GM12873 (cell line): ENCODE results near the gene ACSL5.

Experiments
- CTCF ChIP-seq: IDR thresholded peaks from 2 replicates; pipeline ENCODE4 v1.5.1; 2012; ENCODE audit warnings: low read depth, mild to moderate bottlenecking, moderate library complexity, low read length, control low read depth; ENCODE audit not compliant: insufficient read depth; ENCODE audit errors: missing control alignments

The ACSL5 gene

GRCh38 chr10:112393827-112394226 lies 19.9 kb downstream of the ACSL5 start:
- TF ChIP-seq CTCF, result no peak

- TF ChIP-seq CTCF, result no peak
Measured at GRCh38 chr10:112394475-112394875, 20.6 kb downstream of the ACSL5 start.

- TF ChIP-seq CTCF, result no peak
Measured at GRCh38 chr10:112395809-112396530, 22.1 kb downstream of the ACSL5 start.

GRCh38 chr10:112397592-112397991 lies 23.7 kb downstream of the ACSL5 start:
- TF ChIP-seq CTCF, result no peak

GRCh38 chr10:112402917-112403316 lies 29.0 kb downstream of the ACSL5 start:
- no peak for TF ChIP-seq CTCF

GRCh38 chr10:112404617-112405016 lies 30.7 kb downstream of the ACSL5 start:
- no peak for TF ChIP-seq CTCF

- no peak for TF ChIP-seq CTCF
Measured at GRCh38 chr10:112407696-112408095, 33.8 kb downstream of the ACSL5 start.
